ACC112 (cell line): ENCODE results near the gene PPP1R16B.

ENCODE experiments used
- H2AFZ ChIP-seq: fragments of 200-600 bp; sonication (generic); one replicate; pipeline ENCODE4 v1.6.0; 2017; ENCODE audit warnings: antibody characterized with exemption, low read length; ENCODE audit not compliant: unreplicated experiment
- H3K27ac ChIP-seq: fragments of 200-600 bp; sonication (generic); 2 replicates; pipeline ENCODE4 v1.5.1; 2014; ENCODE audit warnings: low read depth, mild to moderate bottlenecking, antibody characterized with exemption, low read length, moderate library complexity
- H3K27me3 ChIP-seq: fragments of 200-600 bp; sonication (generic); 2 replicates; pipeline ENCODE4 v1.6.1; 2014; ENCODE audit warnings: mild to moderate bottlenecking, antibody characterized with exemption, low read length, moderate library complexity, mixed read lengths; ENCODE audit not compliant: insufficient read depth
- H3K36me3 ChIP-seq: fragments of 200-600 bp; sonication (generic); 2 replicates; pipeline ENCODE4 v1.6.1; 2016; ENCODE audit warnings: mild to moderate bottlenecking, antibody characterized with exemption, low read length, moderate library complexity, mixed read lengths; ENCODE audit not compliant: insufficient read depth
- H3K4me1 ChIP-seq: fragments of 200-600 bp; sonication (generic); one replicate; pipeline ENCODE4 v1.6.1; 2016; ENCODE audit warnings: low read length, mixed read lengths; ENCODE audit not compliant: insufficient read depth, unreplicated experiment, control insufficient read depth
- H3K4me3 ChIP-seq: fragments of 200-600 bp; sonication (generic); 2 replicates; pipeline ENCODE4 v1.5.1; 2014; ENCODE audit warnings: mild to moderate bottlenecking, low read depth, low read length
- H3K79me2 ChIP-seq: fragments of 200-600 bp; sonication (generic); one replicate; pipeline ENCODE4 v1.6.0; 2016; ENCODE audit warnings: low read length; ENCODE audit not compliant: control insufficient read depth, unreplicated experiment, insufficient read depth

Gene PPP1R16B

GRCh38 chr20:38866265-38867061 is 61.0 kb downstream of the PPP1R16B start:
- no peaks in the 10 kb centered on the region for H3K79me2 ChIP-seq

GRCh38 chr20:38867062-38867359 is 61.5 kb downstream of the PPP1R16B start:
- H3K27me3 ChIP-seq: peaks cover 40% of the 10 kb centered on the region
- no peaks in the 10 kb centered on the region for H3K36me3 ChIP-seq
- no peak overlapping the region for H3K4me3 ChIP-seq
- no peak overlapping the region for H2AFZ ChIP-seq
- H3K4me1 ChIP-seq: no peaks in the 10 kb centered on the region
- no peaks in the 10 kb centered on the region for H3K79me2 ChIP-seq
- no peak overlapping the region for H3K27ac ChIP-seq

More at GRCh38 chr20:38866265-38867061, 61.0 kb downstream of the PPP1R16B start:
- Histone ChIP-seq H3K36me3 (no peaks in the 10 kb centered on the region), H3K27me3 (peaks cover 36% of the 10 kb centered on the region), H3K27ac (no peak overlapping the region), H3K4me1 (no peaks in the 10 kb centered on the region), H2AFZ (no peak overlapping the region), H3K4me3 (no peak overlapping the region)

- H3K36me3 ChIP-seq: no peaks in the 10 kb centered on the region
- H3K27ac ChIP-seq: no peak overlapping the region
- no peak overlapping the region for H2AFZ ChIP-seq
- peaks cover 63% of the 10 kb centered on the region for H3K27me3 ChIP-seq
- H3K79me2 ChIP-seq: no peaks in the 10 kb centered on the region
- H3K4me3 ChIP-seq: no peak overlapping the region
- H3K4me1 ChIP-seq: no peaks in the 10 kb centered on the region
Measured at GRCh38 chr20:38870733-38871559, 65.4 kb downstream of the PPP1R16B start.

GRCh38 chr20:38871560-38871953 is 66.1 kb downstream of the PPP1R16B start:
- Histone ChIP-seq H3K36me3 (no peaks in the 10 kb centered on the region), H3K4me3 (no peak overlapping the region), H2AFZ (no peak overlapping the region), H3K79me2 (no peaks in the 10 kb centered on the region), H3K27me3 (peaks cover 63% of the 10 kb centered on the region), H3K4me1 (no peaks in the 10 kb centered on the region), H3K27ac (no peak overlapping the region)

GRCh38 chr20:38872036-38872435 is 66.5 kb downstream of the PPP1R16B start:
- no peak overlapping the region for H2AFZ ChIP-seq
- H3K4me3 ChIP-seq: no peak overlapping the region
- no peaks in the 10 kb centered on the region for H3K4me1 ChIP-seq
- H3K79me2 ChIP-seq: no peaks in the 10 kb centered on the region
- H3K27ac ChIP-seq: no peak overlapping the region
- no peaks in the 10 kb centered on the region for H3K36me3 ChIP-seq
- H3K27me3 ChIP-seq: peaks cover 63% of the 10 kb centered on the region

DNA sequence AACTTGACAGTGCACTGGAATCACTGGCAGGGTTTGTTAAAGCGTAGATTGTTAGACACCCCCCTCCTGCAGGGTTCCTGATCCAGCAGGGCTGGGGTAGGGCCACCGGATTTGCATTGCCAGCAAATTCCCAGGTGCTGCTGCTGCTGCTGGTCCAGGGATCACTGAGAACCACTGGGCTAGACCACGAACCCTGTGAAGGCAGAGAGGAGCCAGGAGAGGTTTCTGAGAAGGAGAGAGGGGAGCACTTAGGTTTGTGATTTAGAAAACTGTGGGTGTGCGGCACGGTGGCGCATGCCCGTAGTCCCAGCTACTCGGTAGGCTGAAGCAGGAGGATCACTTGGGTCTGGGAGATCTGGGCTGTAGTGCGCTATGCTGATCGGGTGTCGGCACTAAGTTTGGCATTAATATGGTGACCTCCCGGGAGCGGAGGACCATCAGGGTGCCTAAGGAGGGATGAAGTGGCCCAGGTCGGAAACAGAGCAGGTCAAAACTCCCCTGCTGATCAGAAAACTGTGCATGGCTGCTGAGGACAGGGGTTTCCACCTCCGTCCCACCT is 67.1 kb downstream of the PPP1R16B start:
- no peaks in the 10 kb centered on the region for H3K79me2 ChIP-seq
- H3K27ac ChIP-seq: no peak overlapping the region
- H3K27me3 ChIP-seq: peaks cover 61% of the 10 kb centered on the region
- H3K4me3 ChIP-seq: no peak overlapping the region
- H3K4me1 ChIP-seq: no peaks in the 10 kb centered on the region
- no peak overlapping the region for H2AFZ ChIP-seq
- no peaks in the 10 kb centered on the region for H3K36me3 ChIP-seq

- Histone ChIP-seq H3K36me3 (no peaks in the 10 kb centered on the region), H3K27ac (no peak overlapping the region), H3K79me2 (no peaks in the 10 kb centered on the region), H2AFZ (no peak overlapping the region), H3K27me3 (peaks cover 66% of the 10 kb centered on the region), H3K4me1 (no peaks in the 10 kb centered on the region), H3K4me3 (no peak overlapping the region)
Measured at GRCh38 chr20:38873050-38873581, 67.6 kb downstream of the PPP1R16B start.

- Histone ChIP-seq H3K27me3 (peaks cover 81% of the 10 kb centered on the region), H3K79me2 (no peaks in the 10 kb centered on the region), H3K27ac (no peak overlapping the region), H3K36me3 (no peaks in the 10 kb centered on the region), H3K4me1 (no peaks in the 10 kb centered on the region), H2AFZ (no peak overlapping the region), H3K4me3 (no peak overlapping the region)
Measured at GRCh38 chr20:38874460-38875174, 69.1 kb downstream of the PPP1R16B start.

- H3K4me1 ChIP-seq: no peaks in the 10 kb centered on the region
- no peaks in the 10 kb centered on the region for H3K79me2 ChIP-seq
- no peak overlapping the region for H2AFZ ChIP-seq
- no peaks in the 10 kb centered on the region for H3K36me3 ChIP-seq
- H3K4me3 ChIP-seq: no peak overlapping the region
- H3K27me3 ChIP-seq: peaks cover 84% of the 10 kb centered on the region
- H3K27ac ChIP-seq: no peak overlapping the region
Measured at GRCh38 chr20:38875175-38875993, 69.9 kb downstream of the PPP1R16B start.

DNA sequence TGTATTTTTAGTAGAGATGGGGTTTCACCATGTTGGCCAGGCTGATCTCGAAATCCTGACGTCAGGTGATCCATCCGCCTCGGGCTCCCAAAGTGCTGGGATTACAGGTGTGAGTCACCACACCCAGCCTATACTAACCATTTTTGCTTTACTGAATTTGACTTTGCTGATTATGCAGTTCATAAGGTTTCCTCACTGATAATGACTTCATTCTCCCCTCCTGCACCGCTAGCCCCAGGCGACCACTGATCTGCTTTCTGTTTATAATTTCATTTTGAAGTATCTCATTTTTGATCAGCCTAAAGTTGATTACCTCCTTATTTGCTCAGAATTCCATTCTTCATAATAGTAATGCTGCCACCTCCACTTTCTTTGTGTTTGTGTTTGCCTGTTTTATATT is 72.0 kb downstream of the PPP1R16B start:
- Histone ChIP-seq H3K4me3 (no peak overlapping the region), H3K27me3 (peaks cover 86% of the 10 kb centered on the region), H3K79me2 (no peaks in the 10 kb centered on the region), H3K4me1 (peaks cover 6% of the 10 kb centered on the region), H3K27ac (no peak overlapping the region), H3K36me3 (no peaks in the 10 kb centered on the region), H2AFZ (no peak overlapping the region)
